Fibroblast of lung (primary cell): Measurements from ENCODE around the gene ADAMTS6. TPM values are rescaled to one million over a fixed set of nuclear protein-coding genes. Genes with fewer than 3 reads are reported as not detected.
"Not testable (repeated sequence)": the region's sequence is repeated elsewhere in the genome, so short reads cannot be mapped to it uniquely, and the experiment has no call there.

Experiments
- DNase-seq, 2 donors: peaks; one replicate each; pipeline versions ENCODE4 v3.0.0 to v3.0.0-alpha.2; 2010; ENCODE audit warnings: low read depth in 2 of 2
- H2AFZ ChIP-seq: 2 replicates; pipeline ENCODE4 v1.5.1; 2012; ENCODE audit warnings: low read length, control low read depth, inconsistent platforms
- H3K27ac ChIP-seq: 2 replicates; pipeline ENCODE4 v1.5.1; 2011; ENCODE audit warnings: low read length, control low read depth; ENCODE audit not compliant: insufficient read depth
- H3K27me3 ChIP-seq: 2 replicates; pipeline ENCODE4 v1.5.1; 2011; ENCODE audit warnings: mild to moderate bottlenecking, low read length; ENCODE audit not compliant: control insufficient read depth, insufficient read depth
- H3K36me3 ChIP-seq: 2 replicates; pipeline ENCODE4 v1.5.1; 2011; ENCODE audit warnings: low read length; ENCODE audit not compliant: control insufficient read depth, insufficient read depth
- H3K4me1 ChIP-seq: 2 replicates; pipeline ENCODE4 v1.5.1; 2011; ENCODE audit warnings: low read length; ENCODE audit not compliant: control insufficient read depth, insufficient read depth; ENCODE audit errors: extremely low read depth
- H3K4me2 ChIP-seq: 2 replicates; pipeline ENCODE4 v1.5.1; 2011; ENCODE audit warnings: low read length, control low read depth; ENCODE audit not compliant: insufficient read depth; ENCODE audit errors: extremely low read depth
- H3K4me3 ChIP-seq, 4 experiments: fragments of 200-600 bp in 1 of 4; sonication (generic) in 1 of 4; replicated peaks in 1 of 4; 2 replicates each; pipeline ENCODE4 v1.5.1; 2011 to 2016; ENCODE audit warnings: low read length in 4 of 4, low read depth in 3 of 4, mild to moderate bottlenecking in 3 of 4, control low read depth in 2 of 4, inconsistent platforms in 1 of 4, mixed read lengths in 1 of 4; ENCODE audit not compliant: insufficient read depth in 1 of 4; ENCODE audit errors: control extremely low read depth in 1 of 4
- H3K79me2 ChIP-seq: 2 replicates; pipeline ENCODE4 v1.5.1; 2012; ENCODE audit warnings: mild to moderate bottlenecking, low read length, inconsistent platforms; ENCODE audit not compliant: control insufficient read depth, insufficient read depth
- H3K9ac ChIP-seq: 2 replicates; pipeline ENCODE4 v1.5.1; 2011; ENCODE audit warnings: mild to moderate bottlenecking, low read length, control low read depth; ENCODE audit not compliant: insufficient read depth
- H3K9me3 ChIP-seq: 2 replicates; pipeline ENCODE4 v1.5.1; 2012; ENCODE audit warnings: low read depth, low read length; ENCODE audit not compliant: control insufficient read depth, insufficient read depth
- H4K20me1 ChIP-seq: 2 replicates; pipeline ENCODE4 v1.5.1; 2011; ENCODE audit warnings: low read length; ENCODE audit not compliant: control insufficient read depth, insufficient read depth; ENCODE audit errors: extremely low read depth
- EZH2 ChIP-seq: IDR thresholded peaks from 2 replicates; pipeline ENCODE4 v1.5.1; 2012; ENCODE audit warnings: low read length, control low read depth, mild to moderate bottlenecking; ENCODE audit errors: missing control alignments
- polyA plus RNA-seq, 2 donors: library from polyadenylated mRNA; depleted of rRNA in 1 of 2; stranded (reverse) in 1 of 2; unstranded in 1 of 2; fragments of >200 nt; gene quantifications; 2 replicates each; pipeline ENCODE4 v1.2.1, GENCODE V29; 2011 to 2012; ENCODE audit warnings: missing spikeins in 1 of 2
- total RNA-seq: library from RNA; depleted of rRNA; stranded (reverse); fragments of >200 nt; gene quantifications from 2 replicates; pipeline ENCODE4 v1.2.1, GENCODE V29; 2014
- TF ChIP-seq, protein P1 (sequence below), 2 donors: IDR thresholded peaks in 1 of 2; conservative IDR thresholded peaks in 1 of 2; 1 replicate in 1 of 2; 2 replicates in 1 of 2; pipeline ENCODE4 v1.5.1; 2011 to 2012; ENCODE audit warnings: low read length in 2 of 2, control low read depth in 1 of 2, inconsistent platforms in 1 of 2, low read depth in 1 of 2, mild to moderate bottlenecking in 1 of 2

ADAMTS6 gene
- total and polyA plus RNA-seq, 2 donors (not counting 1 experiment from before 2014, with no cell fraction given) = 7.5 to 45.2 TPM

DNA sequence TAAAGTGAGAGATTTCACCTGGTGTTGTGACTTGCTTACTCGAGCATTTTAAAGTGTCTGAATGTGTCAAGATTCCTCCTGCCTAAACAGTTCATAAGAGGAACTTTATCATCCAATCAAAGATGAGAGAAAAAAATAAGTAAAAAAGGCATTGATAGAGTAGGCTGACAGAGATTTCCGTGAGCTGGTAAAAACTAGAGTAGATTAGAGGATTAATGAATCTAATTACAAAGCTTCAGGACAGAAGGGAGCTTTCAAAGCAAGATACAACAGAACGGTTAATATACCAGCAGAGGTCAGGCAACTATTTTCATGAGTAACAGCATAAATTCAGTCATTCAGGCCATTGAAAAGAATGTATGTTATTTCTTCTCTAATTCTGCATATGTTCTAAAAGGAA lies 91.5 kb downstream of the ADAMTS6 start:
- no peak overlapping the region for H2AFZ ChIP-seq
- no peaks in the 10 kb centered on the region for H4K20me1 ChIP-seq
- H3K4me2 ChIP-seq = no peak overlapping the region
- no peak for TF ChIP-seq EZH2
- TF ChIP-seq, protein P1, sequence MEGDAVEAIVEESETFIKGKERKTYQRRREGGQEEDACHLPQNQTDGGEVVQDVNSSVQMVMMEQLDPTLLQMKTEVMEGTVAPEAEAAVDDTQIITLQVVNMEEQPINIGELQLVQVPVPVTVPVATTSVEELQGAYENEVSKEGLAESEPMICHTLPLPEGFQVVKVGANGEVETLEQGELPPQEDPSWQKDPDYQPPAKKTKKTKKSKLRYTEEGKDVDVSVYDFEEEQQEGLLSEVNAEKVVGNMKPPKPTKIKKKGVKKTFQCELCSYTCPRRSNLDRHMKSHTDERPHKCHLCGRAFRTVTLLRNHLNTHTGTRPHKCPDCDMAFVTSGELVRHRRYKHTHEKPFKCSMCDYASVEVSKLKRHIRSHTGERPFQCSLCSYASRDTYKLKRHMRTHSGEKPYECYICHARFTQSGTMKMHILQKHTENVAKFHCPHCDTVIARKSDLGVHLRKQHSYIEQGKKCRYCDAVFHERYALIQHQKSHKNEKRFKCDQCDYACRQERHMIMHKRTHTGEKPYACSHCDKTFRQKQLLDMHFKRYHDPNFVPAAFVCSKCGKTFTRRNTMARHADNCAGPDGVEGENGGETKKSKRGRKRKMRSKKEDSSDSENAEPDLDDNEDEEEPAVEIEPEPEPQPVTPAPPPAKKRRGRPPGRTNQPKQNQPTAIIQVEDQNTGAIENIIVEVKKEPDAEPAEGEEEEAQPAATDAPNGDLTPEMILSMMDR (conservative IDR thresholded peaks at IDR 0.05 in 1 of 2, IDR thresholded peaks at IDR 0.05 in 1 of 2; ENCODE audit: low read depth in 1 of 2, low read length in 2 of 2) = no peak
- no peaks in the 10 kb centered on the region for H3K9me3 ChIP-seq
- no peaks in the 10 kb centered on the region for H3K79me2 ChIP-seq
- no peaks in the 10 kb centered on the region for H3K4me1 ChIP-seq
- no peaks in the 10 kb centered on the region for H3K27me3 ChIP-seq
- no peak overlapping the region for H3K27ac ChIP-seq
- DNase-seq = peak in 1 of 2 donors; percentile 10
- no peaks in the 10 kb centered on the region for H3K36me3 ChIP-seq
- H3K9ac ChIP-seq = no peak overlapping the region
- H3K4me3 ChIP-seq = no peak overlapping the region

DNA sequence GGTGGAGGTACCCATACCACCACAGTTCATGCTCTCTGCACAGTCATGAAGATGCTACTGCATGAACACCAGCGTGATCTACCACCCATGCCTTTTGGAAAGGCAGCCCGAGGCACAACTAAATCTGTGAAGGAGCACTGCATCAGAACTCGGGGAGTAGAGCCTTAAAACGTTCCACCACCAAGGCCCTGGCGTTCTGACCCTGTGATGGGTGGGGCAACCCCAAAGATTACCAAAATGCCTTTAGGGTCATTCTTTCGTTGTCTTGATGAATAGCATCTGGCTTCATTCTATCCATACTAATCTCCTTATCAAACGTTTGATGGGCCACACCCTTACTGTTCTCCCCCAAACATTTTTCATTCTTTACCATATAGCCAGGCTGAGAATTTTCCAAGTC lies 97.9 kb downstream of the ADAMTS6 start:
- no peak overlapping the region for H3K27ac ChIP-seq
- no peak for TF ChIP-seq EZH2

DNA sequence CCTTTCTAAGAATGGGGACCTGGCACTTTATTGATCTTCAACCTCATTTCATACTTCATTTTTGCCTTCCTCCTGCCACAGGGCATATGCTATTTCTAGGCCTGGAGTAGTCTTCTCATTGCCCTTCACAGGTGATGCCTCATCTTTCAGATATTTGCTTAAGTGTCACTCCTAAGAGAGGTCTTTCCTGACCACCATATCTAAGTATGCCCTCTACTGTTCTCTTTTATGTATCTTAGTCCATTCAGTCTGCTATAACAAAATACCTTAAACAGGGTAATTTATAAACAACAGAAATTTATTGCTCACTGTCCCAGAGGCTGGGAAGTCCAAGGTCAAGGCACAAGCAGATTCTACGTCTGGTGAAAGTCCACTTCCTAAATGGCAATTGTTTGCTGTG lies 99.1 kb downstream of the ADAMTS6 start:
- no peak overlapping the region for H3K4me3 ChIP-seq
- TF ChIP-seq EZH2 = no peak
- TF ChIP-seq, protein P1 (conservative IDR thresholded peaks at IDR 0.05 in 1 of 2, IDR thresholded peaks at IDR 0.05 in 1 of 2; ENCODE audit: low read depth in 1 of 2, low read length in 2 of 2) = no peak
- no peaks in the 10 kb centered on the region for H3K79me2 ChIP-seq
- H3K4me2 ChIP-seq = no peak overlapping the region
- no peaks in the 10 kb centered on the region for H3K27me3 ChIP-seq
- H3K9me3 ChIP-seq = no peaks in the 10 kb centered on the region
- no peaks in the 10 kb centered on the region for H4K20me1 ChIP-seq
- H3K9ac ChIP-seq = no peak overlapping the region
- H3K4me1 ChIP-seq = no peaks in the 10 kb centered on the region
- H3K36me3 ChIP-seq = no peaks in the 10 kb centered on the region
- no peak overlapping the region for H3K27ac ChIP-seq
- peak in 1 of 2 donors; percentile 14 for DNase-seq
- H2AFZ ChIP-seq = no peak overlapping the region

More for the DNA sequence above, 97.9 kb downstream of the ADAMTS6 start:
- no peak overlapping the region for H3K9ac ChIP-seq
- no peaks in the 10 kb centered on the region for H3K79me2 ChIP-seq
- H3K4me1 ChIP-seq = no peaks in the 10 kb centered on the region
- no peak for DNase-seq
- no peaks in the 10 kb centered on the region for H4K20me1 ChIP-seq
- no peaks in the 10 kb centered on the region for H3K36me3 ChIP-seq
- H3K9me3 ChIP-seq = no peaks in the 10 kb centered on the region
- H3K27me3 ChIP-seq = no peaks in the 10 kb centered on the region
- H3K4me2 ChIP-seq = no peak overlapping the region
- no peak overlapping the region for H3K4me3 ChIP-seq
- H2AFZ ChIP-seq = no peak overlapping the region

DNA sequence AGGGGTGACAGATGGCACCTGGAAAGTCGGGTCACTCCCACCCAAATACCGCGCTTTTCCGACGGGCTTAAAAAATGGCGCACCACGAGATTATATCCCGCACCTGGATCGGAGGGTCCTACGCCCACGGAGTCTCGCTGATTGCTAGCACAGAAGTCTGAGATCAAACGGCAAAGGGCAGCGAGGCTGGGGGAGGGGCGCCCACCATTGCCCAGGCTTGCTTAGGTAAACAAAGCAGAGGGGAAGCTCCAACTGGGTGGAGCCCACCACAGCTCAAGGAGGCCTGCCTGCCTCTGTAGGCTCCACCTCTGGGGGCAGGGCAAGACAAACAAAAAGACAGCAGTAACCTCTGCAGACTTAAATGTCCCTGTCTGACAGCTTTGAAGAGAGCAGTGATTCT lies 111.2 kb downstream of the ADAMTS6 start:
- not testable (repeated sequence) for H3K4me1 ChIP-seq, H3K4me3 ChIP-seq, H2AFZ ChIP-seq, H3K4me2 ChIP-seq, H3K9me3 ChIP-seq, DNase-seq, H3K27me3 ChIP-seq, H3K79me2 ChIP-seq, H3K27ac ChIP-seq, H3K9ac ChIP-seq, H3K36me3 ChIP-seq, H4K20me1 ChIP-seq
